HG02571 (cell line): ENCODE measurements around the gene AK5.
A peak's percentile ranks its signal among the peaks of the same experiment; 100 is the strongest.
"Not testable (repeated sequence)": the region's sequence is repeated elsewhere in the genome, so short reads cannot be mapped to it uniquely, and the experiment has no call there.

ENCODE experiments used
- ATAC-seq: cut with Tn5 transposase; IDR thresholded peaks from one replicate; pipeline ENCODE4 v1.9.1; 2021; ENCODE audit warnings: mild to moderate bottlenecking, moderate library complexity; ENCODE audit not compliant: unreplicated experiment

AK5 gene

GRCh38 chr1:77489910-77490309, 208.1 kb downstream of the AK5 start:
- no peak for ATAC-seq

GRCh38 chr1:77494026-77494425, 212.2 kb downstream of the AK5 start:
- ATAC-seq: no peak

GRCh38 chr1:77498918-77499317, 217.1 kb downstream of the AK5 start:
- no peak for ATAC-seq

GRCh38 chr1:77499466-77499865, 217.6 kb downstream of the AK5 start:
- ATAC-seq: no peak

GRCh38 chr1:77504986-77505385, 223.2 kb downstream of the AK5 start:
- no peak for ATAC-seq

GRCh38 chr1:77506771-77507170, 225.0 kb downstream of the AK5 start:
- ATAC-seq: no peak

- ATAC-seq: no peak
These were observed 227.3 kb downstream of the AK5 start for GRCh38 chr1:77509051-77509492.

- ATAC-seq: no peak
These were observed 228.1 kb downstream of the AK5 start for GRCh38 chr1:77509898-77510297.

GRCh38 chr1:77511440-77511840, 229.6 kb downstream of the AK5 start:
- ATAC-seq: no peak

- ATAC-seq: not testable (repeated sequence)
These were observed 230.8 kb downstream of the AK5 start for GRCh38 chr1:77512650-77513049.

GRCh38 chr1:77513839-77514763, 232.3 kb downstream of the AK5 start:
- ATAC-seq: no peak

GRCh38 chr1:77514921-77515776, 233.3 kb downstream of the AK5 start:
- ATAC-seq: no peak

- no peak for ATAC-seq
These were observed 234.3 kb downstream of the AK5 start for GRCh38 chr1:77516106-77516505.

- no peak for ATAC-seq
These were observed 242.2 kb downstream of the AK5 start for GRCh38 chr1:77524038-77524437.

- ATAC-seq: not testable (repeated sequence)
These were observed 249.3 kb downstream of the AK5 start for GRCh38 chr1:77531149-77531548.

GRCh38 chr1:77531596-77532280, 249.9 kb downstream of the AK5 start:
- not testable (repeated sequence) for ATAC-seq

- ATAC-seq: no peak
These were observed 250.8 kb downstream of the AK5 start for GRCh38 chr1:77532641-77533040.

- ATAC-seq: peak; percentile 56
These were observed 252.0 kb downstream of the AK5 start for GRCh38 chr1:77533660-77534305.

GRCh38 chr1:77534456-77534855, 252.6 kb downstream of the AK5 start:
- ATAC-seq: no peak

GRCh38 chr1:77536813-77537212, 255.0 kb downstream of the AK5 start:
- ATAC-seq: no peak
